Mesenchymal stem cell (in vitro differentiated cells and primary cell): ENCODE data around the gene MINDY3.

Experiments used
- DNase-seq: peaks from one replicate; pipeline ENCODE4 v3.0.0-alpha.2; 2013
- H2AFZ ChIP-seq: one replicate; pipeline ENCODE4 v1.6.1; 2013; ENCODE audit warnings: low read depth, mild to moderate bottlenecking, control low read depth, inconsistent platforms, low read length, moderate library complexity
- H2AK5ac ChIP-seq: 2 replicates; pipeline ENCODE4 v1.6.1; 2013; ENCODE audit warnings: low read length, moderate library complexity, mild to moderate bottlenecking, inconsistent platforms; ENCODE audit not compliant: severe bottlenecking
- H2BK120ac ChIP-seq: one replicate; pipeline ENCODE4 v1.6.1; 2013; ENCODE audit warnings: low read depth, mild to moderate bottlenecking, inconsistent platforms, low read length, moderate library complexity
- H2BK12ac ChIP-seq, 2 experiments: one replicate each; pipeline ENCODE4 v1.6.1; 2013; ENCODE audit warnings: inconsistent platforms in 2 of 2, low read length in 2 of 2, mild to moderate bottlenecking in 2 of 2, moderate library complexity in 2 of 2, control low read depth in 1 of 2
- H2BK15ac ChIP-seq: one replicate; pipeline ENCODE4 v1.6.1; 2013; ENCODE audit warnings: mild to moderate bottlenecking, low read depth, inconsistent platforms; ENCODE audit not compliant: poor library complexity, severe bottlenecking
- H2BK5ac ChIP-seq: 2 replicates; pipeline ENCODE4 v1.6.1; 2013; ENCODE audit warnings: low read depth, mild to moderate bottlenecking, low read length, control low read depth, inconsistent platforms; ENCODE audit not compliant: poor library complexity, severe bottlenecking
- H3K14ac ChIP-seq, 2 experiments: one replicate each; pipeline ENCODE4 v1.6.1; 2013; ENCODE audit warnings: inconsistent platforms in 2 of 2, low read length in 2 of 2, control low read depth in 1 of 2, mild to moderate bottlenecking in 1 of 2, moderate library complexity in 1 of 2
- H3K18ac ChIP-seq, 2 experiments: one replicate each; pipeline ENCODE4 v1.6.1; 2013; ENCODE audit warnings: inconsistent platforms in 2 of 2, low read length in 2 of 2, control low read depth in 1 of 2, low read depth in 1 of 2, mild to moderate bottlenecking in 1 of 2
- H3K23ac ChIP-seq, 2 experiments: one replicate each; pipeline ENCODE4 v1.6.1; 2013; ENCODE audit warnings: inconsistent platforms in 2 of 2, low read length in 2 of 2, mild to moderate bottlenecking in 2 of 2, moderate library complexity in 2 of 2, control low read depth in 1 of 2
- H3K27ac ChIP-seq: 2 replicates; pipeline ENCODE4 v1.5.1; 2013; ENCODE audit warnings: mild to moderate bottlenecking, moderate library complexity, low read length, control low read depth, inconsistent platforms; ENCODE audit not compliant: poor library complexity, severe bottlenecking
- H3K27me3 ChIP-seq, 2 experiments: 2 replicates each; pipeline versions ENCODE4 v1.6.1 to v1.7.0; 2013; ENCODE audit warnings: low read length in 2 of 2, mild to moderate bottlenecking in 2 of 2, moderate library complexity in 2 of 2, control low read depth in 1 of 2, inconsistent platforms in 1 of 2; ENCODE audit not compliant: control insufficient read depth in 1 of 2, insufficient read depth in 1 of 2
- H3K36me3 ChIP-seq, 2 experiments: 2 replicates each; pipeline versions ENCODE4 v1.6.1 to v1.7.0; 2013; ENCODE audit warnings: low read length in 2 of 2, control low read depth in 1 of 2, inconsistent platforms in 1 of 2, low read depth in 1 of 2, mild to moderate bottlenecking in 1 of 2; ENCODE audit not compliant: insufficient read depth in 2 of 2, control insufficient read depth in 1 of 2
- H3K4ac ChIP-seq, 2 experiments: one replicate each; pipeline ENCODE4 v1.6.1; 2013; ENCODE audit warnings: inconsistent platforms in 2 of 2, low read length in 2 of 2, mild to moderate bottlenecking in 2 of 2, moderate library complexity in 2 of 2, control low read depth in 1 of 2, low read depth in 1 of 2
- H3K4me1 ChIP-seq: 2 replicates; pipeline ENCODE4 v1.6.1; 2013; ENCODE audit warnings: low read depth, low read length, control low read depth; ENCODE audit not compliant: control insufficient read depth, insufficient read depth
- H3K4me2 ChIP-seq: 2 replicates; pipeline ENCODE4 v1.6.1; 2013; ENCODE audit warnings: low read length, mild to moderate bottlenecking, inconsistent platforms; ENCODE audit not compliant: poor library complexity, severe bottlenecking
- H3K4me3 ChIP-seq, 2 experiments: 2 replicates each; pipeline versions ENCODE4 v1.5.1 to v1.7.0; 2013; ENCODE audit warnings: low read length in 2 of 2, mild to moderate bottlenecking in 2 of 2, control low read depth in 1 of 2, low read depth in 1 of 2; ENCODE audit not compliant: insufficient read depth in 1 of 2
- H3K79me1 ChIP-seq: replicated peaks from 2 replicates; pipeline ENCODE4 v1.6.1; 2013; ENCODE audit warnings: mild to moderate bottlenecking, control low read depth, low read length, inconsistent platforms; ENCODE audit not compliant: poor library complexity, severe bottlenecking
- H3K9ac ChIP-seq: 2 replicates; pipeline ENCODE4 v1.7.0; 2013; ENCODE audit warnings: mild to moderate bottlenecking, low read length, moderate library complexity
- H3K9me3 ChIP-seq: 2 replicates; pipeline ENCODE4 v1.7.0; 2013; ENCODE audit warnings: mild to moderate bottlenecking, low read length; ENCODE audit not compliant: control insufficient read depth
- H4K8ac ChIP-seq: one replicate; pipeline ENCODE4 v1.6.1; 2013; ENCODE audit warnings: inconsistent platforms, mild to moderate bottlenecking, low read length, moderate library complexity
- H4K91ac ChIP-seq: one replicate; pipeline ENCODE4 v1.6.1; 2013; ENCODE audit warnings: mild to moderate bottlenecking, low read length, inconsistent platforms
- WGBS: methylation state at CpG from one replicate; pipeline ENCODE4 v1.1.7; 2013; ENCODE audit warnings: mixed read lengths; 5-methylcytosine and 5-hydroxymethylcytosine counted together

Gene MINDY3

GRCh38 chr10:15747632-15748031 lies 112.7 kb downstream of the MINDY3 start:
- no peak overlapping the region for H2BK5ac ChIP-seq
- no peaks in the 10 kb centered on the region for H3K4me1 ChIP-seq
- no peak overlapping the region for H3K9ac ChIP-seq
- H3K27ac ChIP-seq: no peak overlapping the region
- H3K4ac ChIP-seq: no peak overlapping the region
- H3K14ac ChIP-seq: no peak overlapping the region
- H3K27me3 ChIP-seq: peaks cover 11 to 54% of the 10 kb centered on the region in 2 experiments
- DNase-seq: no peak
- no peak overlapping the region for H4K8ac ChIP-seq
- H2BK15ac ChIP-seq: no peak overlapping the region
- no peaks in the 10 kb centered on the region for H3K36me3 ChIP-seq
- no peak overlapping the region for H2BK12ac ChIP-seq
- H3K23ac ChIP-seq: no peak overlapping the region
- no peak overlapping the region for H3K18ac ChIP-seq
- no peaks in the 10 kb centered on the region for H3K79me1 ChIP-seq
- no peak overlapping the region for H2BK120ac ChIP-seq
- H2AFZ ChIP-seq: no peak overlapping the region
- no peak overlapping the region for H2AK5ac ChIP-seq
- WGBS: 92% methylated on average over 3 of the region's 3 CpGs
- no peak overlapping the region for H4K91ac ChIP-seq
- no peak overlapping the region for H3K4me3 ChIP-seq
- H3K4me2 ChIP-seq: no peak overlapping the region
- no peaks in the 10 kb centered on the region for H3K9me3 ChIP-seq

- Histone ChIP-seq H3K27me3 (peaks cover 12 to 60% of the 10 kb centered on the region in 2 experiments), H3K79me1 (no peaks in the 10 kb centered on the region), H2BK12ac (no peak overlapping the region), H3K4me2 (no peak overlapping the region), H2BK15ac (no peak overlapping the region), H2AK5ac (no peak overlapping the region), H4K8ac (no peak overlapping the region), H2AFZ (no peak overlapping the region), H3K14ac (no peak overlapping the region), H3K9ac (no peak overlapping the region), H4K91ac (no peak overlapping the region), H3K9me3 (no peaks in the 10 kb centered on the region), H3K27ac (no peak overlapping the region), H3K4me3 (no peak overlapping the region), H3K4me1 (no peaks in the 10 kb centered on the region), H3K23ac (no peak overlapping the region), H3K18ac (no peak overlapping the region), H3K4ac (no peak overlapping the region), H2BK5ac (no peak overlapping the region), H3K36me3 (no peaks in the 10 kb centered on the region), H2BK120ac (no peak overlapping the region)
- 60% methylated on average over 1 of the region's 1 CpG for WGBS
- peak; percentile 5 for DNase-seq
Observed at GRCh38 chr10:15745751-15746150, 114.6 kb downstream of the MINDY3 start.

- H2BK12ac ChIP-seq: no peak overlapping the region
- no peak overlapping the region for H2AFZ ChIP-seq
- H4K8ac ChIP-seq: peak overlapping the region; percentile 38
- no peaks in the 10 kb centered on the region for H3K4me1 ChIP-seq
- no peak overlapping the region for H3K9ac ChIP-seq
- no peak overlapping the region for H3K27ac ChIP-seq
- no peaks in the 10 kb centered on the region for H3K9me3 ChIP-seq
- H4K91ac ChIP-seq: no peak overlapping the region
- H3K23ac ChIP-seq: no peak overlapping the region
- no peak overlapping the region for H3K4me3 ChIP-seq
- peak; percentile 68 for DNase-seq
- no peak overlapping the region for H2BK120ac ChIP-seq
- WGBS: 42% methylated on average over 7 of the region's 7 CpGs
- H3K79me1 ChIP-seq: no peaks in the 10 kb centered on the region
- H3K4ac ChIP-seq: no peak overlapping the region
- H3K4me2 ChIP-seq: no peak overlapping the region
- no peak overlapping the region for H2BK5ac ChIP-seq
- H2AK5ac ChIP-seq: no peak overlapping the region
- H3K27me3 ChIP-seq: peaks cover 12 to 52% of the 10 kb centered on the region in 2 experiments
- H3K14ac ChIP-seq: no peak overlapping the region
- H2BK15ac ChIP-seq: no peak overlapping the region
- no peak overlapping the region for H3K18ac ChIP-seq
- no peaks in the 10 kb centered on the region for H3K36me3 ChIP-seq
Observed at GRCh38 chr10:15744217-15744865, 116.0 kb downstream of the MINDY3 start.

GRCh38 chr10:15743443-15743842 lies 116.9 kb downstream of the MINDY3 start:
- H2BK120ac ChIP-seq: no peak overlapping the region
- no peaks in the 10 kb centered on the region for H3K36me3 ChIP-seq
- no peak overlapping the region for H3K14ac ChIP-seq
- no peak overlapping the region for H2BK15ac ChIP-seq
- H3K79me1 ChIP-seq: no peaks in the 10 kb centered on the region
- H3K27ac ChIP-seq: no peak overlapping the region
- H3K9me3 ChIP-seq: no peaks in the 10 kb centered on the region
- no peak for DNase-seq
- no peak overlapping the region for H2BK12ac ChIP-seq
- no peaks in the 10 kb centered on the region for H3K4me1 ChIP-seq
- H3K18ac ChIP-seq: no peak overlapping the region
- 79% methylated on average over 2 of the region's 2 CpGs for WGBS
- H2AFZ ChIP-seq: no peak overlapping the region
- H3K23ac ChIP-seq: no peak overlapping the region
- peaks cover 10 to 43% of the 10 kb centered on the region in 2 experiments for H3K27me3 ChIP-seq
- no peak overlapping the region for H3K4me3 ChIP-seq
- no peak overlapping the region for H3K4ac ChIP-seq
- no peak overlapping the region for H3K4me2 ChIP-seq
- H3K9ac ChIP-seq: no peak overlapping the region
- H2BK5ac ChIP-seq: no peak overlapping the region
- no peak overlapping the region for H4K8ac ChIP-seq
- no peak overlapping the region for H2AK5ac ChIP-seq
- H4K91ac ChIP-seq: no peak overlapping the region
